Mesothelial cell of epicardium (in vitro differentiated cells): ENCODE results near the gene FEZ2. TPM values are rescaled to one million over a fixed set of nuclear protein-coding genes. Genes with fewer than 3 reads are reported as not detected.

ENCODE experiments used
- DNase-seq, 2 experiments: peaks; one replicate each; pipeline ENCODE4 v3.0.0; 2021; ENCODE audit warnings: low spot score in 2 of 2; ENCODE audit not compliant: unreplicated experiment in 2 of 2
- H3K27ac Mint-ChIP-seq: 2 replicates; pipeline ENCODE4 v1.8.0; 2021; ENCODE audit warnings: mixed read lengths
- H3K27me3 Mint-ChIP-seq: 2 replicates; pipeline ENCODE4 v1.8.0; 2021; ENCODE audit warnings: low read depth, mixed read lengths
- H3K36me3 Mint-ChIP-seq: 2 replicates; pipeline ENCODE4 v1.8.0; 2021; ENCODE audit warnings: mixed read lengths
- H3K4me1 Mint-ChIP-seq: 2 replicates; pipeline ENCODE4 v1.8.0; 2021; ENCODE audit warnings: mixed read lengths
- H3K4me3 Mint-ChIP-seq: 2 replicates; pipeline ENCODE4 v1.8.0; 2021; ENCODE audit warnings: mild to moderate bottlenecking, moderate library complexity, mixed read lengths
- H3K9me3 Mint-ChIP-seq: 2 replicates; pipeline ENCODE4 v1.8.0; 2021; ENCODE audit warnings: mixed read lengths
- total RNA-seq: library from RNA; stranded (reverse); gene quantifications from 3 replicates; pipeline ENCODE4 v1.2.1, GENCODE V29; 2021
- TF ChIP-seq, protein P1 (sequence below): fragments of 200-600 bp; sonication (generic); IDR thresholded peaks from one replicate; pipeline ENCODE4 v1.5.0; 2021; ENCODE audit warnings: antibody characterized with exemption; ENCODE audit not compliant: unreplicated experiment

Gene FEZ2
- total RNA-seq, 1 donor from 2014 or later, result 60.4 TPM

DNA sequence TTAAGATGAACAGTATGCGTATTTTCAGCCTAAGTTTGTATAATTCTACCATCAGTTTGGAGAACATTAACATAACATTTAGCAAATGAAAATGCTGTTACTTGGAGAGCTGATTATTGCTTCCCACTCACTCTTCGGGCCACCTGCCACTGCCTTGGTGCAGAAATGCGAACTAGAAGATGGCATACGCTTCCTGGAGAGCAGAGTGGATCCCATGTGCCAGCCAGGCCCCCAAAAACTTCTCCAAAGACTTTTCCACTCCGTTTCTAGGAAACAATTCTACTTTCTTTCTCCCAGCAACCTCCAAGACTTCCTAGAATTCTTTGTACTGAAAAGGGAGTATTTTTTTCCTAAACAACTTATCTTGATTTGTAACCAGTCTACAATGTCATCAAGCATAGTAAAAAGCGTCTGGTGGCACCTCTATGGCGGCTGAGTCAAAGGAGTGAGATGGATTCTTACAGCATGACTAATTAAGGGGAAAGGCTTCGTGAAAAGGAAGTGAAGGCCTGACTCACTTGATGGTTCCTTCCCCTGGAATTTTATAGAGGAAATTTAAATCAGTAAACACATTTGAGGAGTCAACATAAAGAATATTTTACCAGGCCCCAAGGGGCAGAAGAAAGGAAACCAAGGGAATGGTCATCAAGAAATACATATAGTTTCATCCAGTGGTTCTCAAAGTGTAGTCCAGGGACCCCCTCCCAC is 36.6 kb downstream of the FEZ2 start:
- H3K27ac Mint-ChIP-seq, result peak overlapping the region; percentile 90
- TF ChIP-seq, protein P1, sequence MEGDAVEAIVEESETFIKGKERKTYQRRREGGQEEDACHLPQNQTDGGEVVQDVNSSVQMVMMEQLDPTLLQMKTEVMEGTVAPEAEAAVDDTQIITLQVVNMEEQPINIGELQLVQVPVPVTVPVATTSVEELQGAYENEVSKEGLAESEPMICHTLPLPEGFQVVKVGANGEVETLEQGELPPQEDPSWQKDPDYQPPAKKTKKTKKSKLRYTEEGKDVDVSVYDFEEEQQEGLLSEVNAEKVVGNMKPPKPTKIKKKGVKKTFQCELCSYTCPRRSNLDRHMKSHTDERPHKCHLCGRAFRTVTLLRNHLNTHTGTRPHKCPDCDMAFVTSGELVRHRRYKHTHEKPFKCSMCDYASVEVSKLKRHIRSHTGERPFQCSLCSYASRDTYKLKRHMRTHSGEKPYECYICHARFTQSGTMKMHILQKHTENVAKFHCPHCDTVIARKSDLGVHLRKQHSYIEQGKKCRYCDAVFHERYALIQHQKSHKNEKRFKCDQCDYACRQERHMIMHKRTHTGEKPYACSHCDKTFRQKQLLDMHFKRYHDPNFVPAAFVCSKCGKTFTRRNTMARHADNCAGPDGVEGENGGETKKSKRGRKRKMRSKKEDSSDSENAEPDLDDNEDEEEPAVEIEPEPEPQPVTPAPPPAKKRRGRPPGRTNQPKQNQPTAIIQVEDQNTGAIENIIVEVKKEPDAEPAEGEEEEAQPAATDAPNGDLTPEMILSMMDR, result no peak
- H3K4me1 Mint-ChIP-seq, result peaks cover 62% of the 10 kb centered on the region
- H3K36me3 Mint-ChIP-seq, result peaks cover 14% of the 10 kb centered on the region
- no peak for DNase-seq
- no peak overlapping the region for H3K4me3 Mint-ChIP-seq
- H3K9me3 Mint-ChIP-seq, result no peaks in the 10 kb centered on the region
- H3K27me3 Mint-ChIP-seq, result no peaks in the 10 kb centered on the region

GRCh38 chr2:36560726-36561125 is 37.2 kb downstream of the FEZ2 start:
- no peaks in the 10 kb centered on the region for H3K9me3 Mint-ChIP-seq
- H3K4me3 Mint-ChIP-seq, result no peak overlapping the region
- H3K4me1 Mint-ChIP-seq, result peaks cover 62% of the 10 kb centered on the region
- no peak for DNase-seq
- H3K36me3 Mint-ChIP-seq, result peaks cover 15% of the 10 kb centered on the region
- no peaks in the 10 kb centered on the region for H3K27me3 Mint-ChIP-seq
- peak overlapping the region; percentile 55 for H3K27ac Mint-ChIP-seq
- TF ChIP-seq, protein P1, result no peak

GRCh38 chr2:36559221-36559942 is 38.6 kb downstream of the FEZ2 start:
- no peaks in the 10 kb centered on the region for H3K9me3 Mint-ChIP-seq
- H3K4me1 Mint-ChIP-seq, result peaks cover 54% of the 10 kb centered on the region
- no peak overlapping the region for H3K4me3 Mint-ChIP-seq
- no peaks in the 10 kb centered on the region for H3K27me3 Mint-ChIP-seq
- TF ChIP-seq, protein P1, result no peak
- peak overlapping the region; percentile 78 for H3K27ac Mint-ChIP-seq
- H3K36me3 Mint-ChIP-seq, result peaks cover 13% of the 10 kb centered on the region
- no peak for DNase-seq

DNA sequence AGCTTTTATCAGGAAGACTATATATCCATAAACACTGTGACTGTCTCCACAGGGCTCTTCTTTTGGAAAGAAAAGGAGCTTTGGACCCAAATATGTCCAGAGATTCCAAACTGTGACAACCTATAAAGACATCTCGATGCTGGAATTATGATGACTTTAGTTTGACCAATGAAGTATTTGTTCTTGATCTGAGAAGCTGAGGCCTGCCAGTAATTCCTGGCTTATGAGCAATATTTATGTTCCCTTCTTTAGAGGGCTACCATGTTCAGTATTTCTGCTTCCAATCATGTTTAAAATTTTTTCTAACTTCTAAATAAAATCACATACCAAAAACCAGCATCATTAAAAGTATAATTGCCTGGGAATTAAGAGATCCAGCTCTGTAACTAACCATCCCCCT is 41.1 kb downstream of the FEZ2 start:
- Mint-ChIP-seq H3K27me3 (no peaks in the 10 kb centered on the region), H3K4me1 (peaks cover 44% of the 10 kb centered on the region), H3K27ac (no peak overlapping the region), H3K4me3 (no peak overlapping the region), H3K36me3 (peaks cover 16% of the 10 kb centered on the region), H3K9me3 (no peaks in the 10 kb centered on the region)
- DNase-seq, result no peak
- TF ChIP-seq, protein P1, result no peak

DNA sequence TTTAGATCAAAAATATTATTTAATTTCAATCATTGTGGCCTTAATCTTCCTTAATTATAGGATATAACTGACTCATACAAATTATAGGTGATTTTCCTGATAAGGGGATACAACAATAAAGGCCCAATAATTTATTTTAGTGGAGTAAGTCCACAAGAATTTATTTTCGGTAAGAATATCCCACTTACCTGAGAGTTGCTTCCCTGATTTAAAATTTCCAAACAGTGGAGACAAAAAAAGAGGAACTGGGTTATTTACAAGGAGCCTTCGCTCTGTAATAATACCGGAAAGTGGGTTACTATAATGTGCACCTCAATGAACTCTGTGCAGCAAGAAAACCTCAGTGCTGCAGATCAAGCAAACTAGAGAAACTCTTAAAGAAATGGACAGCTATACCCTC is 42.2 kb downstream of the FEZ2 start:
- no peak overlapping the region for H3K27ac Mint-ChIP-seq
- H3K27me3 Mint-ChIP-seq, result no peaks in the 10 kb centered on the region
- peaks cover 36% of the 10 kb centered on the region for H3K4me1 Mint-ChIP-seq
- H3K9me3 Mint-ChIP-seq, result no peaks in the 10 kb centered on the region
- H3K4me3 Mint-ChIP-seq, result no peak overlapping the region
- DNase-seq, result no peak
- H3K36me3 Mint-ChIP-seq, result peaks cover 21% of the 10 kb centered on the region
- TF ChIP-seq, protein P1, result no peak
